Choroid plexus epithelial cell (primary cell): ENCODE measurements around the gene CABP7.

Source experiments
- DNase-seq: peaks from one replicate; pipeline ENCODE4 v3.0.0-alpha.2; 2010; ENCODE audit warnings: low read depth
- H3K4me3 ChIP-seq: 2 replicates; pipeline ENCODE4 v1.5.1; 2011; ENCODE audit warnings: low read depth, mild to moderate bottlenecking, control low read depth, low read length, moderate library complexity
- TF ChIP-seq, protein P1 (sequence below): conservative IDR thresholded peaks from 2 replicates; pipeline ENCODE4 v1.5.1; 2011; ENCODE audit warnings: low read depth, mild to moderate bottlenecking, control low read depth, inconsistent platforms, low read length, moderate library complexity

The CABP7 gene

DNA sequence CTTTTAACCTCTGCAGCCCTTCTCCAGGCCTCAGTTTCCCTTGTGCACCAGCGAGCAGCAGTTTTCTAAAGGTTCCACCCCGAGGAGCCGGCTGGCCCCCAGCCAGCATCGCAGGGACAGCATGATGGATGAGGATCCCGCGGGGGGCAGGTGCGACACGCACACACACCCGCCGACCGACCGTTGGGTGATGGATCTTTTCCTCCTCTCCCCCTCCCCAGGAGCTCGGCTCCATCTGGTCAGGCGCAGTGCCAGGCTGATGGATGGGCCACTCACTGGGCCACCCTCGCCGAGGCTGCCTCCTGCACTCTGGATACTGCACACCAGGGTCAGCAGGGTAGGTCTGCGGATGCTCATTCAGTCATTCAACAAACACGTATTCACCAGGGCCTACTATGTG is 12.8 kb upstream of the CABP7 start:
- no peak overlapping the region for H3K4me3 ChIP-seq
- TF ChIP-seq, protein P1, sequence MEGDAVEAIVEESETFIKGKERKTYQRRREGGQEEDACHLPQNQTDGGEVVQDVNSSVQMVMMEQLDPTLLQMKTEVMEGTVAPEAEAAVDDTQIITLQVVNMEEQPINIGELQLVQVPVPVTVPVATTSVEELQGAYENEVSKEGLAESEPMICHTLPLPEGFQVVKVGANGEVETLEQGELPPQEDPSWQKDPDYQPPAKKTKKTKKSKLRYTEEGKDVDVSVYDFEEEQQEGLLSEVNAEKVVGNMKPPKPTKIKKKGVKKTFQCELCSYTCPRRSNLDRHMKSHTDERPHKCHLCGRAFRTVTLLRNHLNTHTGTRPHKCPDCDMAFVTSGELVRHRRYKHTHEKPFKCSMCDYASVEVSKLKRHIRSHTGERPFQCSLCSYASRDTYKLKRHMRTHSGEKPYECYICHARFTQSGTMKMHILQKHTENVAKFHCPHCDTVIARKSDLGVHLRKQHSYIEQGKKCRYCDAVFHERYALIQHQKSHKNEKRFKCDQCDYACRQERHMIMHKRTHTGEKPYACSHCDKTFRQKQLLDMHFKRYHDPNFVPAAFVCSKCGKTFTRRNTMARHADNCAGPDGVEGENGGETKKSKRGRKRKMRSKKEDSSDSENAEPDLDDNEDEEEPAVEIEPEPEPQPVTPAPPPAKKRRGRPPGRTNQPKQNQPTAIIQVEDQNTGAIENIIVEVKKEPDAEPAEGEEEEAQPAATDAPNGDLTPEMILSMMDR: no peak
- no peak for DNase-seq

DNA sequence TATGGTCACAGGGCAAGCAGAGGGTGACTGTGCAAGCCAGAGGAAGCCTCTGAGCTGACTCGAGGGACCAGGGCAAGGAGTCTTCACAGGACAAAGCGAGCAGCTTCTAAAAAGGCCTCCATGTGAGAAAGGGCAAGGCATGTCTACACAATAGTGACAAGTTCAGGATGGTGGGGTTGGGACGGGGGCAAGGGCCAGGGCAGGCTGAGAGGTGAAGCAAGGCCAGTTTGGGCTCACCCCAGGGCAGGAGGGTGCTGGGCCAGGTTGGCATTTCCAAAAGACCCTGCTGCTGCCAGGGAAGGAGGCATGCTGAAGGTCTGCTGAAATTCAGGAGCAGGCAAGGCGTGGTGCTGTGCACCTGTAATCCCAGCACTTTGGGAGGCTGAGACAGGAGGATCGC is 12.3 kb upstream of the CABP7 start:
- DNase-seq: no peak
- TF ChIP-seq, protein P1: no peak
- H3K4me3 ChIP-seq: no peak overlapping the region

DNA sequence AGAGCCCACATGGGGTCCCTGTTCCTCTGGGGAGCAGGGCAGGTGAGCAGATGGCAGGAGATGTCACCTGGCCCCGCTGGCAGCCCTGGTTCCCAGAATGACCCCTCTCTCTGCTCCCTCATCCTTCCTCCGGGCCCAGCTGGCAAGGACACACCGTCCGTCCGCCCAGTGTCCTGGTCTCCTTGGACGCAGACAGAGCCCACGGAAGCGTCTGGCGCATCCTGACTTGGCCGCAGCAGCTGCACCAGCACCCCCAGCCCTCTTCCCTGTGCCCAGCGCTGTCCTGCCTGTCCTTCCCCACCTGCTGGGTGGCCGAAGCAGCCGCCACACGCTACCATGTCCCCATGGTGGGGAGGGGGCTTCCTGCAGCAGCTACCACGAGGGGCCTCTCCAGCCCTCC is 9.6 kb upstream of the CABP7 start:
- DNase-seq: no peak
- no peak overlapping the region for H3K4me3 ChIP-seq

DNA sequence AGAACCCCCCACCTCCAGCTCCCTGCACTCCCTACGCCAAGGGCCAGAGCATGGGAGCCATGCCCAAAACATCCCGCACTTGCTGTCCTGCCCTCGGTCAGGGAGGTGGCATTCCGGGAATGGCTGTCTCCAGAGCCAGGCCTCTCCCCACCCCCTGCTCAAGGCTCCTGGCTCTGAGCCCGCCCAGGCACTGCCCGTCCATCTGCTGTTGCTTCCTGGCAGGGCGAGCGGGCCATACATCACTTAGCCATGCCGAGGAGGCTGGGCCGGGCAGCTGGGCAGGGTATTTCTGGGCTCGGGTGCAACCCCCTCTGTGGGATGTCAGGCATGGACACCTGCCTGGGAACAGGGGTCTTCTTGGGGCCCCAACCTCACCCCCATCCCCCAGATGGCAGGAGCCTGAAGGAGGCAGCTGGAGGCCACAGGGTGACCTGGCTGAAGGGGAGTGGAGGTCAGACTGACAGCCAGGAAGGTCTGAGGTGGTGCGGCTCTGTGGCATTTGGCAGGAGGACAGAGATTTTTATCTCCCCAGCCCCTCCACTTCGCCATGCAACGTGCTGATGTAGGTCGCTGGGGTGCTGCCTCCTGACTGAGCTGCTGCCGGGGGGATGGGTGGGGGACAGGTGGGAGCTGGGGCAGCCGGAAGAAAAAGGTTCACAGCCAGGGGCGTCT is 8.7 kb upstream of the CABP7 start:
- DNase-seq: no peak
- H3K4me3 ChIP-seq: no peak overlapping the region
- TF ChIP-seq, protein P1: no peak

More for the DNA sequence above, 9.6 kb upstream of the CABP7 start:
- TF ChIP-seq, protein P1: no peak

DNA sequence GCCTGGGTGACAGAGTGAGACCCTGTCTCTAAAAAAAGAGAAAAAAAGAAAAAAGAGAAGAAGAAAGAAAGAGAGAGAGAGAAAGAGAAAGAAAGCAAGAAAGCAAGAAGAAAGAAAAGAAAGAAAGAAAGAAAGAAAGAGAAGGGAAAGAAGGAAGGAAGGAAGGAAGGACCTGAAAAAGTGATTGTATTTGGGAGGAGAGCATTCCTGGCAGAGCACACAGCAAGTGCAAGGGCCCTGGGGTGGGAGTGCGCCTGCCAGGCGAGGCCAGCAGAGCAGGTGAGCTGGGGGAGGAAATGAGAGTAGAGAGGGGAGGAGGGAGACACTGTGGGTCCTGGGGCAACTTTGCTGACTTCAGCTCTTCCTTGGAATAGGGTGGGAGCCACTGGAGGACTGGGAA is 7.7 kb upstream of the CABP7 start:
- no peak overlapping the region for H3K4me3 ChIP-seq
- DNase-seq: no peak
- TF ChIP-seq, protein P1: no peak

DNA sequence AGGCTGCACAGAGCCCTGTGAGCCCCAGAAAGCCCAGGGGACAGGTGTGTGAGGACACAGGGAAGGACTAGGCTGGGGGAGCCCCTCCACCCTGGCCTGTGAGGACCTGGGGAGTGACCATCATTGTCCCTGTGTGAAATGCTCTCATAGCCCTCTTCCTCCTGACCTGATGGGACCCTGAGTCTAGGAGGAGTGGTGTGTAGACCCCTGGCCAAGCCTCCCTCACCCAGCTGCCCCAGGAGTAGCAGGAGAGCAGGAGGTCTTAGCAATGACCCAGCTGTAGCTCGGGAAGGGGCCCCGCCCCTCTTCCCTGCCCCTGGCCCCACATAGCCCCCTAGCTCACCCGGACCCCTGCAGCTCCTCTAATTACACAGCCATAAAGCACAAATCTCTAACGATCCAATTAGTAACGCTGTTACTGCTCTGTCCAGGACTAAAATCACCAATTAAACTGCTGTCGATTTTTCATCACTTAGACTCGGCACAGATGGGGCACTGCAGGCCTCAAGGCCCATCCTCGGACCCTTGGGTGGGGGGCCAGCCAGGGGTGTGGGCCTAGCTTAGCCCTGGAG is 6.6 kb upstream of the CABP7 start:
- H3K4me3 ChIP-seq: no peak overlapping the region
- TF ChIP-seq, protein P1: no peak
- no peak for DNase-seq

DNA sequence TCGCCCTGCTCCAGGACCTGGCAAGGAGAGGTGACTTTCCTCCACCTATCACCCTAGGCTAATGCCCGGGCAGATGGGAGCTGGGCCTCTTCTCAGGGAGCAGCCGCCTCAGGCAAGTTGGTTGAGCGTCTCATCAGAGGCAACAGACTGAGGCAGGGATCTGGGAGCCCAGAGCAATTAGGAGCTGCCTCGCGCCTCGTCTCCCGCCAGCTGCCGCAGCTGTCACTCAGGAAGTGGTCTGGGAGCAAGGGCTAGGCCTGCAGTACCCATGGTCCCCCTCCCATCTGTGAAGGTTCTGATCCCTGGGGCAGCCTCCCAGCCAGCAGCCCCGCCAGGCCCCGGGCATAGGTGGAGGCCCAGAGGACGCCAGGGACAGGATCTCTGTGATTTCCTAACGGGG is 4.6 kb upstream of the CABP7 start:
- DNase-seq: no peak
- TF ChIP-seq, protein P1: no peak
- no peak overlapping the region for H3K4me3 ChIP-seq
